HepG2 (cell line): ENCODE results near the gene MRM1. TPM values are rescaled to one million over a fixed set of nuclear protein-coding genes. Genes with fewer than 3 reads are reported as not detected.

ENCODE experiments used
- ATAC-seq: fragments of 200-7000 bp; cut with Tn5 transposase; 3 replicates; pipeline ENCODE4 v1.9.1; 2020; ENCODE audit warnings: mild to moderate bottlenecking, moderate library complexity
- BruUV-seq: library from RNA; stranded (reverse); fragments of 400-500 nt; replicated peaks from 2 replicates; lab custom pipeline; 2021; lab: Mats Ljungman, UMichigan
- CTCF ChIA-PET: fragments of 300-600 bp; formaldehyde crosslinking; extraction: SDS; loops from one replicate; lab custom pipeline; 2021; ENCODE audit warnings: low total read pairs, inconsistent platforms, low intra/inter-chr PET ratio; lab: Yijun Ruan, JAX
- POLR2A ChIA-PET: fragments of 350-600 bp; sonication (Branson Sonifier 250); formaldehyde crosslinking; loops from one replicate; lab custom pipeline; 2020; ENCODE audit warnings: antibody characterized with exemption, inconsistent platforms; lab: Yijun Ruan, JAX
- DNase-seq: peaks from one replicate; pipeline ENCODE4 v3.0.0-alpha.2; 2015; ENCODE audit warnings: low spot score
- FAIRE-seq: peaks from 3 replicates; lab custom pipeline; 2011; peaks lifted over from hg19 to GRCh38; lab: Jason Lieb, UNC
- H2AFZ ChIP-seq: one replicate; pipeline ENCODE4 v1.6.1; 2011; ENCODE audit warnings: low read length, inconsistent platforms
- H3K27ac ChIP-seq: fragments of 300-600 bp; 3 replicates; pipeline ENCODE4 v1.8.0; 2011; ENCODE audit warnings: mixed run types, mild to moderate bottlenecking, mixed read lengths, low read length, inconsistent platforms; ENCODE audit not compliant: insufficient read depth; ENCODE audit errors: extremely low read length
- H3K27me3 ChIP-seq, 2 experiments: fragments of 200-600 bp in 1 of 2; 2 replicates in 1 of 2; 3 replicates in 1 of 2; pipeline versions ENCODE4 v1.6.0 to v1.8.0; 2011; ENCODE audit warnings: low read length in 2 of 2, mild to moderate bottlenecking in 2 of 2, moderate library complexity in 2 of 2, inconsistent platforms in 1 of 2; ENCODE audit not compliant: insufficient read depth in 2 of 2, control insufficient read depth in 1 of 2
- H3K36me3 ChIP-seq, 2 experiments: fragments of 200-600 bp in 1 of 2; replicated peaks in 1 of 2; 2 replicates in 1 of 2; 3 replicates in 1 of 2; pipeline versions ENCODE4 v1.5.1 to v1.8.0; 2011; ENCODE audit warnings: low read length in 2 of 2, inconsistent platforms in 1 of 2; ENCODE audit not compliant: insufficient read depth in 2 of 2, control insufficient read depth in 1 of 2
- H3K4me1 ChIP-seq: 2 replicates; pipeline ENCODE4 v1.5.1; 2012; ENCODE audit warnings: low read length, inconsistent platforms; ENCODE audit not compliant: insufficient read depth
- H3K4me2 ChIP-seq: 2 replicates; pipeline ENCODE4 v1.6.0; 2011; ENCODE audit warnings: low read depth, low read length, inconsistent platforms
- H3K4me3 ChIP-seq, 3 experiments: fragments of 200-600 bp in 1 of 3; sonication (generic), shearing (Covaris generic) in 1 of 3; replicated peaks in 1 of 3; 2 replicates each; pipeline ENCODE4 v1.5.1; 2011 to 2016; ENCODE audit warnings: low read length in 3 of 3, inconsistent platforms in 2 of 3, low read depth in 2 of 3, mild to moderate bottlenecking in 2 of 3, control low read depth in 1 of 3, mixed read lengths in 1 of 3; ENCODE audit not compliant: insufficient read depth in 1 of 3
- H3K79me2 ChIP-seq: one replicate; pipeline ENCODE4 v1.6.1; 2011; ENCODE audit warnings: low read length, inconsistent platforms; ENCODE audit not compliant: insufficient read depth
- H3K9ac ChIP-seq: 2 replicates; pipeline ENCODE4 v1.6.0; 2011; ENCODE audit warnings: mild to moderate bottlenecking, low read depth, low read length, inconsistent platforms; ENCODE audit not compliant: insufficient read depth
- H3K9me3 ChIP-seq: 2 replicates; pipeline ENCODE4 v1.5.1; 2012; ENCODE audit warnings: mild to moderate bottlenecking, low read length
- H4K20me1 ChIP-seq: 2 replicates; pipeline ENCODE4 v1.6.0; 2011; ENCODE audit warnings: inconsistent platforms, mild to moderate bottlenecking, low read length, moderate library complexity; ENCODE audit not compliant: insufficient read depth
- ETV5 ChIP-seq: IDR thresholded peaks from 2 replicates; pipeline ENCODE4 v1.6.1; 2018; ENCODE audit warnings: missing biosample characterization, missing genetic modification reagents, inconsistent platforms, borderline replicate concordance
- HHEX ChIP-seq: IDR thresholded peaks from 2 replicates; pipeline ENCODE4 v1.6.1; 2016; ENCODE audit warnings: control low read depth
- HMG20B ChIP-seq: conservative IDR thresholded peaks from 2 replicates; pipeline ENCODE4 v1.6.1; 2016; ENCODE audit warnings: missing genetic modification reagents, missing compliant biosample characterization
- PATZ1 ChIP-seq: sonication (generic); formaldehyde crosslinking; IDR thresholded peaks from 2 replicates; pipeline ENCODE4 v1.4.0; 2020; ENCODE audit warnings: missing genetic modification reagents
- ZNF136 ChIP-seq: sonication (generic); formaldehyde crosslinking; IDR thresholded peaks from 2 replicates; pipeline ENCODE4 v1.8.1; 2022; ENCODE audit warnings: low read depth, mild to moderate bottlenecking, moderate library complexity, missing genetic modification reagents
- ZNF891 ChIP-seq: sonication (generic); formaldehyde crosslinking; IDR thresholded peaks from 2 replicates; pipeline ENCODE4 v1.5.0; 2020; ENCODE audit warnings: mild to moderate bottlenecking, missing genetic modification reagents
- WGBS: methylation state at CpG from one replicate; pipeline ENCODE4 v1.1.6; 2017; ENCODE audit warnings: low lambda C conversion rate; 5-methylcytosine and 5-hydroxymethylcytosine counted together
- in situ Hi-C: cut with HindIII; loops from 2 replicates; pipeline ENCODE4 v1.10.0; 2017; ENCODE audit warnings: low pct_unique_long_range_greater_than_20kb; ENCODE audit not compliant: extremely low pct_ligation_motif_present
- intact Hi-C: fragments of 100-400 bp; cut with micrococcal nuclease; formaldehyde crosslinking; loops from one replicate; pipeline ENCODE4 v1.10.0; 2022; ENCODE audit not compliant: unreplicated experiment
- polyA plus RNA-seq, 8 experiments: library from polyadenylated mRNA; depleted of rRNA in 3 of 8; stranded (reverse) in 7 of 8; unstranded in 1 of 8; fragments of >200 nt; fragmentation: Illumina TruSeq in 4 of 8; extraction: Trizol in 4 of 8; gene quantifications; 2 replicates each; pipeline versions ENCODE4 v1.2.1 to v1.2.3, GENCODE V29; 2011 to 2016; ENCODE audit warnings: low read depth in 4 of 8, missing spikeins in 1 of 8, mixed read lengths in 1 of 8; ENCODE audit not compliant: insufficient read depth in 1 of 8
- total RNA-seq, 5 experiments: library from RNA; depleted of rRNA; stranded (reverse); fragments of >200 nt; fragmentation: Illumina TruSeq; extraction: Trizol; gene quantifications; 2 replicates each; pipeline ENCODE4 v1.2.3, GENCODE V29; 2016; ENCODE audit warnings: low read depth in 1 of 5

Gene MRM1
- total and polyA plus RNA-seq, 2 of the 13 experiments (the other 11 are each of a cell fraction or from before 2014, with no cell fraction given): 4.1 to 11.3 TPM

GRCh38 chr17:36629252-36629847 is 28.0 kb downstream of the MRM1 start (continued):
- TF ChIP-seq PATZ1 (CRISPR knock-in tag) (0 out of 2 replicates have a peak, but pooled peaks have one; percentile 31), ETV5 (CRISPR knock-in tag) (no peak)
- TF ChIP-seq, all 625 proteins: peak for 20

GRCh38 chr17:36629970-36630502 is 28.7 kb downstream of the MRM1 start:
- Histone ChIP-seq H4K20me1 (0 out of 2 replicates have a peak, but pooled peaks cover 3% of the 10 kb centered on the region), H3K9me3 (no peaks in the 10 kb centered on the region), H3K4me3 (no peak overlapping the region), H3K4me2 (0 out of 2 replicates have a peak overlapping the region, but pooled peaks have one; percentile 29), H3K36me3 (no peaks in the 10 kb centered on the region), H3K9ac (no peak overlapping the region), H3K4me1 (peaks cover 23% of the 10 kb centered on the region), H2AFZ (no peak overlapping the region), H3K27ac (no peak overlapping the region), H3K27me3 (peaks cover 6 to 26% of the 10 kb centered on the region in 2 experiments; a peak in 4 of 5 replicates), H3K79me2 (no peaks in the 10 kb centered on the region)
- TF ChIP-seq ZNF136 (CRISPR knock-in tag) (no peak), HMG20B (CRISPR knock-in tag) (no peak), ZNF891 (no peak), HHEX (no peak)
- 59% methylated on average over 6 of the region's 8 CpGs for WGBS
- in situ Hi-C loops: loop anchor here (10.0 kb wide), 1 partner anchor 435 kb away; no protein-coding TSS in a partner anchor
- ATAC-seq (peak; percentile 28), FAIRE-seq (no peak), DNase-seq (no peak)
- intact Hi-C loops: loop anchor here (1.0 to 2.0 kb wide), 3 partner anchors 43 to 417 kb away; no protein-coding TSS in a partner anchor
- BruUV-seq: no TSS peak
- CTCF ChIA-PET: interaction anchor here (1.1 to 1.9 kb wide), 4 partner anchors 43 to 418 kb away, joined by 5 to 11 read pairs (median 7); no protein-coding TSS in a partner anchor
- POLR2A ChIA-PET: no interaction called here
